A549 (cell line): ENCODE measurements around the gene C1R.

Source experiments
- BHLHE40 ChIP-seq: IDR thresholded peaks from 2 replicates; pipeline ENCODE4 v1.6.1; 2012; ENCODE audit warnings: low read depth, low read length, inconsistent platforms
- CEBPB ChIP-seq, 2 experiments: fragments of >200 bp in 1 of 2; sonication (Bioruptor Twin) in 1 of 2; formaldehyde crosslinking in 1 of 2; IDR thresholded peaks; 2 replicates each; pipeline ENCODE4 v1.6.1; 2012 to 2016
- FOSL2 ChIP-seq, 2 experiments: fragments of 450-650 bp in 1 of 2; fragments of >200 bp in 1 of 2; sonication (Bioruptor Twin) in 1 of 2; formaldehyde crosslinking; IDR thresholded peaks; 2 replicates each; pipeline versions ENCODE4 v1.5.0 to v1.6.1; 2016 to 2020; ENCODE audit warnings: mild to moderate bottlenecking in 1 of 2, moderate library complexity in 1 of 2
- NPAS2 ChIP-seq: fragments of 250-450 bp; sonication (Bioruptor Pico); IDR thresholded peaks from 2 replicates; pipeline ENCODE4 v1.8.0; 2022; ENCODE audit warnings: mild to moderate bottlenecking, moderate library complexity, borderline replicate concordance
- POLR2A ChIP-seq: IDR thresholded peaks from 2 replicates; pipeline ENCODE4 v1.6.1; 2012; ENCODE audit warnings: mild to moderate bottlenecking, low read length
- RAD21 ChIP-seq, 2 experiments: fragments of >200 bp in 1 of 2; sonication (Bioruptor Twin) in 1 of 2; formaldehyde crosslinking in 1 of 2; IDR thresholded peaks in 1 of 2; conservative IDR thresholded peaks in 1 of 2; 2 replicates in 1 of 2; 3 replicates in 1 of 2; pipeline ENCODE4 v1.6.1; 2012 to 2018; ENCODE audit warnings: inconsistent platforms in 1 of 2
- TF ChIP-seq, protein P1 (sequence below): IDR thresholded peaks from 2 replicates; pipeline ENCODE4 v1.6.1; 2012
- TF ChIP-seq, protein P2 (sequence below): fragments of >200 bp; sonication (Bioruptor Twin); formaldehyde crosslinking; IDR thresholded peaks from 3 replicates; pipeline ENCODE4 v1.5.1; 2016

DNA sequence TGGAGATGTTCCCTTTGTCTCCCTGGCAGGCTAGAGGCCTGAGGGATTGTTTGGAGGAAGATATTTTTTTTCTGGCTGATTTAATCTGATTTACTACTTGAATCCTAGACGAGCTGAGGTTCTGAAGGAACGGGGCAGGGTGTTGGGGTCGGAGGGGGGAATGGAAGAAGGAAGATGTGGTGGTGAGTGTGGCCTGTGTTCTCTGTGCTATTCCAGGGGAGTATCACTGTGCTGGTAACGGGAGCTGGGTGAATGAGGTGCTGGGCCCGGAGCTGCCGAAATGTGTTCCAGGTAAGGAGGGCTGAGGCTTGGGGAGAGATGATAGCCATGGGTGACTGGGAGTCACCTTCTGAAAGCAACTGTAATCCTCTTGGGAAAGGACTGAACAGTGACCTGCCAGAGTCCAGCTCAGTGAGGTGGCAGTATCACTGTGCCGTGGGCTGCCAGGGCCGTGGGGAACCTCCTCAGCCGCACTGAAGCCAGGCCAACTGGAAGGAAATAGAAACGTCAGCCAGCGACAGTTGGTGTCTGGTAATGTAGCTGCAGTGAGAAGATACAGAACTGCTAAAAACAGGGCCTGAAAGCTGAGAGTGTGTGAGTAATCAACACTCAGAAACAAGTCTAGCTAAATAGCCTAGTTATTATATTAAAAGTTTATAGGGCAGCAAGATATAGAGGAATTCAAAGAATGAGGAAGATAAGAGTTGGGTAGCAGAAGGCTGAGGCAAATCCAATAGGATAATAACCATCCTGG, 23.8 kb downstream of the C1R start:
- TF ChIP-seq RAD21 (conservative IDR thresholded peaks at IDR 0.05 in 1 of 2, IDR thresholded peaks at IDR 0.05 in 1 of 2): no peak
- TF ChIP-seq, protein P1, sequence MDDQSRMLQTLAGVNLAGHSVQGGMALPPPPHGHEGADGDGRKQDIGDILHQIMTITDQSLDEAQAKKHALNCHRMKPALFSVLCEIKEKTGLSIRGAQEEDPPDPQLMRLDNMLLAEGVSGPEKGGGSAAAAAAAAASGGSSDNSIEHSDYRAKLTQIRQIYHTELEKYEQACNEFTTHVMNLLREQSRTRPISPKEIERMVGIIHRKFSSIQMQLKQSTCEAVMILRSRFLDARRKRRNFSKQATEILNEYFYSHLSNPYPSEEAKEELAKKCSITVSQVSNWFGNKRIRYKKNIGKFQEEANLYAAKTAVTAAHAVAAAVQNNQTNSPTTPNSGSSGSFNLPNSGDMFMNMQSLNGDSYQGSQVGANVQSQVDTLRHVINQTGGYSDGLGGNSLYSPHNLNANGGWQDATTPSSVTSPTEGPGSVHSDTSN: no peak
- TF ChIP-seq CEBPB (IDR thresholded peaks at IDR 0.05): no peak
- no peak for TF ChIP-seq POLR2A
- TF ChIP-seq, protein P2, sequence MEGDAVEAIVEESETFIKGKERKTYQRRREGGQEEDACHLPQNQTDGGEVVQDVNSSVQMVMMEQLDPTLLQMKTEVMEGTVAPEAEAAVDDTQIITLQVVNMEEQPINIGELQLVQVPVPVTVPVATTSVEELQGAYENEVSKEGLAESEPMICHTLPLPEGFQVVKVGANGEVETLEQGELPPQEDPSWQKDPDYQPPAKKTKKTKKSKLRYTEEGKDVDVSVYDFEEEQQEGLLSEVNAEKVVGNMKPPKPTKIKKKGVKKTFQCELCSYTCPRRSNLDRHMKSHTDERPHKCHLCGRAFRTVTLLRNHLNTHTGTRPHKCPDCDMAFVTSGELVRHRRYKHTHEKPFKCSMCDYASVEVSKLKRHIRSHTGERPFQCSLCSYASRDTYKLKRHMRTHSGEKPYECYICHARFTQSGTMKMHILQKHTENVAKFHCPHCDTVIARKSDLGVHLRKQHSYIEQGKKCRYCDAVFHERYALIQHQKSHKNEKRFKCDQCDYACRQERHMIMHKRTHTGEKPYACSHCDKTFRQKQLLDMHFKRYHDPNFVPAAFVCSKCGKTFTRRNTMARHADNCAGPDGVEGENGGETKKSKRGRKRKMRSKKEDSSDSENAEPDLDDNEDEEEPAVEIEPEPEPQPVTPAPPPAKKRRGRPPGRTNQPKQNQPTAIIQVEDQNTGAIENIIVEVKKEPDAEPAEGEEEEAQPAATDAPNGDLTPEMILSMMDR: no peak
- no peak for TF ChIP-seq BHLHE40
- TF ChIP-seq NPAS2 (CRISPR knock-in tag): no peak
- no peak for TF ChIP-seq FOSL2 (IDR thresholded peaks at IDR 0.05)
- no peak for TF ChIP-seq FOSL2 (CRISPR knock-in tag; IDR thresholded peaks at IDR 0.05)
